CD4-positive, alpha-beta T cell treated with Interleukin-17A for 4 hours (primary cell): ENCODE data around the gene FASTKD3.
A peak's percentile ranks its signal among the peaks of the same experiment; 100 is the strongest.
"Not testable (repeated sequence)": the region's sequence is repeated elsewhere in the genome, so short reads cannot be mapped to it uniquely, and the experiment has no call there.

Source experiments
- DNase-seq: peaks from one replicate; pipeline ENCODE4 v3.0.0-alpha.2; 2020; ENCODE audit warnings: mixed read lengths

The FASTKD3 gene, protein sequence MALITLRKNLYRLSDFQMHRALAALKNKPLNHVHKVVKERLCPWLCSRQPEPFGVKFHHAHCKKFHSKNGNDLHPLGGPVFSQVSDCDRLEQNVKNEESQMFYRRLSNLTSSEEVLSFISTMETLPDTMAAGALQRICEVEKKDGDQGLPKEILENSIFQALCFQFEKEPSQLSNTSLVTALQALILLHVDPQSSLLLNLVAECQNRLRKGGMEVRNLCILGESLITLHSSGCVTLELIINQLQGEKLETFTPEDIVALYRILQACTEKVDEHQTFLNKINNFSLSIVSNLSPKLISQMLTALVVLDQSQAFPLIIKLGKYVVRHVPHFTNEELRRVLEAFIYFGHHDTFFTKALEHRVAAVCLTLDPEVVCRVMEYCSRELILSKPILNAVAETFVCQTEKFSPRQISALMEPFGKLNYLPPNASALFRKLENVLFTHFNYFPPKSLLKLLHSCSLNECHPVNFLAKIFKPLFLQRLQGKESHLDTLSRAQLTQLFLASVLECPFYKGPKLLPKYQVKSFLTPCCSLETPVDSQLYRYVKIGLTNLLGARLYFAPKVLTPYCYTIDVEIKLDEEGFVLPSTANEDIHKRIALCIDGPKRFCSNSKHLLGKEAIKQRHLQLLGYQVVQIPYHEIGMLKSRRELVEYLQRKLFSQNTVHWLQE

GRCh38 chr5:7868773-7869473, at the start of gene FASTKD3, which contains the start of gene MTRR:
Gene FASTKD3, minus strand, starts transcription at chr5:7869031. Its CDS starts 948 bp downstream, at chr5:7868083.
Gene MTRR, plus strand, starts transcription at chr5:7869148. Its CDS starts 1,647 bp downstream, at chr5:7870795.
- peak; percentile 89 for DNase-seq

DNA sequence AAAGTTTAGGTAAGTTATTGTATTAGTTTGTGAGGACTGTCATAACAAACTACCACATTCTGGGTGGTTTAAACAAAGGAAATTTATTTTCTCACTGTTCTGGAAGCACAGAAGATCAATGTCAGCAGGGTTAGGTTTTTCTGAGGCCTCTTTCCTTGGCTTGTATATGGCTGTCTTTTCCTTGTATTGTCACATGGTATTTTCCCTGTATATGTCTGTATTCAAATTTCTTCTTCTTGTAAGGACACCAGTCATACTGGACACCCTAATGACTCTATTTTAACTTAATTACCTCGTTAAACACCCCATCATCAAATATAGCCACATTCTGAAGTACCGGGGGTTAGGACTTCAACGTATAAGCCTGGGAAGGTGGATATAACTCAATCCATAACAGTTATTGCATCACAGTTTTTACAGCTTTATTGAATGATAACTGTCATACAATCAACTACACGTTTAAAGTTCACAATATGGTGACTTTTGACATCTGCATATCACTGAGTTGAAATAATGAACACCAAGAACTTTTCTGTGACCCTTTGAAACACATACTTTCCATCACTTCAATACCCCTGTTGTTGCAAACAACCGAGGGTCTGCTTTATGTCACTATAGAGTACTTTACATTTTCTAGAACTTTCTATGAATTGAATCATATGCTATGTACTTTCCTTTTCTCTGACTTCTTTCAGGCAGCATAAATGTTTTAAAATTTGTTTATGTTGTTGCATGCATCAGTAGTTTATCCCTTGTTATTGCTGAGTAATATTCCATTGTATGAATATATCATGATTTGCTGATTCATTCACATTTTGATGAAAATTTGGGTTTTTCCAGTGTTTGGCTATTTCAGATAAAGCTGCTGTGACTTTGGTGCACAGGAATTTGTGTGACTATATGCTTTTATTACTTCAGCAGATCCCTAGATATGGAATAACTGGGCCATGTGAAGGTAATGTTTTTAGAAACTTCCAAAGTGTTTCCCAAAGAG, 48.6 kb upstream of the FASTKD3 start:
- no peak for DNase-seq

DNA sequence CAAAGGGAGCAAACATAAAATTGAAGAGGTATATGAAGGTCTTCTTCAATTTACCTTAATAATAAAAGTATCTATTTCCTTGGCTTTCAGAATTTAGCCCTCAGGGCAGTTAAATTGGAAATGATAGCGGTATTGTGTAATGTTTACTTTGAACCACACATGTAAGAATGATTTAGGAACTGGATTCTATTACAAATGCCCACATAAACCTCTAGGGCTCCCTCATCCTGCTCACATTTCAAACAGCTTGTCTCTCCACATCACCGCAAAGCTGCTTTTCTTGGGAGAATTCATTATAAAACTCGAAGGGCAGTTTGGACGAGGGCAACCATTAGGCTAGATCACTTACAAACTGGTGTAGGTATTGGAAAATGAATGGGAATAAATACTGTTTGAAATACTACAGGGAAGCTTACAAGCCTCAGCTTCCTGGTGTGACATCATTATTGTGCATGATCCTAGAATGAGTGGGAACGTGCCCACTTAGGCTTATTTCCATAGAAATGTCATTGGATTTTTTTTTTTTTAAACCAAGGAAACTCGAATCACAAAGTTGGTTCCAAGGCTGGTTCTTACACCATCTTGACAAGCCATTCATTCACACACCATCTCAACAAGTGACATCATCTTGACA, 47.5 kb upstream of the FASTKD3 start:
- no peak for DNase-seq

- not testable (repeated sequence) for DNase-seq
Observed at GRCh38 chr5:7911429-7911771, 42.6 kb upstream of the FASTKD3 start.

DNA sequence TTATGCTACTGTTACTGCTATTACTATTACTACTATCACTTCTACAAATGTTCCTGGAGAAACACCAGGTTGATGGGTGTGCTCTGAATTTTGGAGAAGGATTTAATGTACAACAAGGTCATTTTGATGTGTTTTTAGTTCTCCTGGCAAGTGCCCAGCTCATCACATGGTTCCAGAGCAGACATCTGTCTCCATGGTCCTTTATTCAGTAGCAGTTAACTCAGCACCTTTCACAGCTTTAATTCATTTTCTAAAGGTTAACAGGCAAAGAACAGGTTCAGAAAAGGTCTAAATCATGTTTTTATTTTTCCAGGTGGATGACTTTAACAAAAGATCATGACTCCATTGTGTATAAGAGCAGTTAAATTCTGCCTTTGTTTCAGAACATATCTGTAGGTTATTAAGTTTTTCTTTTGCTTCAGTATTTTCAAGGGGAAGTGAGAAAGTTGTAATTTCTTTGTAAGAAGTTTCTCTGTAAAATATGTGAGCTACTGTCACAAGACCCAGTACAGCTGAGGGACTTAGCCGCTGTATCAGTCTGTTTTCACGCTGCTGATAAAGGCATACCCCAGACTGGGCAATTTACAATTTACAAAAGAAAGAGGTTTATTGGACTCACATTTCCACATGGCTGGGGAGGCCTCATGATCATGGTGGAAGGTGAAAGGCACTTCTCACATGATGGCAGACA, 42.1 kb upstream of the FASTKD3 start:
- no peak for DNase-seq

GRCh38 chr5:7908317-7908716, 39.5 kb upstream of the FASTKD3 start:
- no peak for DNase-seq

- DNase-seq, result no peak
Observed at GRCh38 chr5:7907612-7908011, 38.8 kb upstream of the FASTKD3 start.

DNA sequence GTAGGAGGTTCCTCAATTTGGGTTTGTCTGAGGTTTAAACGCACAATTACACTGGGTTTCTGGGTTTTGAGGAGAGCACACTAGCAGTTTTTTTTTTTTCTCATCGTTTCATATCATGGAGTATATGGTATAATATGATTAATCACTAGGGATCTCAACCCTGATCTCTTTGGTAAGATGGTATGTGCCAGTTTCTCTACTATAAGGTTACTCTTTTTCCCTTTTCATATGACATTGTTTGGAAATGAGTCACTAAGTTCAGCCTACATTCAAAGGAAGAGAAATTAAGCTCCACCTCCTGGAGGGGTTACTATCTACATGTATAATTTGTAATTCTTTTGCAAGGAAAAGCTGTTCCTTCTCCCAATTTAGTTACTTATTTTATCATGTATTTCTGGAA, 35.3 kb upstream of the FASTKD3 start:
- DNase-seq, result no peak

GRCh38 chr5:7902666-7903625, 34.1 kb upstream of the FASTKD3 start:
- DNase-seq, result no peak

DNA sequence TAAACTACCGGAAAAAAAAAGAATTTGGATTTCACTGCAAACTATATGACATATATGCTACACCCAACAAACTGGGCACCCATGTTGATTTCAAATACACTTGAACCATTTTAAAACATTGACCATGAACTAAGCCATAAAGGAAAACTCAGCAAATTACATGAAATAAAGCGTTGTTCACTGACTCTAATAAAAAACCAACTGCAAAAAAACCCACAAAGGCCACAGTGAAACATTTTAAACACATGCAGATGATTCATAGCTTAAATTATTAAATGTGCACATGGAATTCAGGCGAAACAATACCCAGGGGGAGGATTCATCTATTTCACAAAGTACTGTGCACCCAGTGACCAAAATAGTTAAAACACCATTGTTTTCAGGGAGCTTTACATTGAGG, 33.4 kb upstream of the FASTKD3 start:
- DNase-seq, result no peak

GRCh38 chr5:7897014-7897600, 28.3 kb upstream of the FASTKD3 start:
- peak; percentile 38 for DNase-seq

GRCh38 chr5:7894860-7895259, 26.0 kb upstream of the FASTKD3 start:
- DNase-seq, result no peak

GRCh38 chr5:7894439-7894838, 25.6 kb upstream of the FASTKD3 start:
- DNase-seq, result no peak

DNA sequence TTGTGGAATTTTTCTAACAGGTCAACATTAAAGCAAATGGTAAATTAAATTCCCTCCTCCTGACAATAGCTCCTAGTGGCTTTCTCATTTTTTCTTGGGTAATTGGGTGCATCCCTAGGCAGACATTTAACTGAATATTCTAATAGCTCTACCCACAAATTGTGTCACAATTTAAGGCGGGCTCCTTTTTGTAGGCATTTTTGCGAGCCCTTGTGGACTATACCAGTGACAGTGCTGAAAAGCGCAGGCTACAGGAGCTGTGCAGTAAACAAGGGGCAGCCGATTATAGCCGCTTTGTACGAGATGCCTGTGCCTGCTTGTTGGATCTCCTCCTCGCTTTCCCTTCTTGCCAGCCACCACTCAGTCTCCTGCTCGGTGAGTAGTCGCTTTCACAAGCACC, 20.1 kb upstream of the FASTKD3 start:
- no peak for DNase-seq

- DNase-seq, result no peak
Observed at GRCh38 chr5:7886849-7887475, 18.1 kb upstream of the FASTKD3 start.

- no peak for DNase-seq
Observed at GRCh38 chr5:7884491-7885267, 15.8 kb upstream of the FASTKD3 start.

- no peak for DNase-seq
Observed at GRCh38 chr5:7882926-7883325, 14.1 kb upstream of the FASTKD3 start.

DNA sequence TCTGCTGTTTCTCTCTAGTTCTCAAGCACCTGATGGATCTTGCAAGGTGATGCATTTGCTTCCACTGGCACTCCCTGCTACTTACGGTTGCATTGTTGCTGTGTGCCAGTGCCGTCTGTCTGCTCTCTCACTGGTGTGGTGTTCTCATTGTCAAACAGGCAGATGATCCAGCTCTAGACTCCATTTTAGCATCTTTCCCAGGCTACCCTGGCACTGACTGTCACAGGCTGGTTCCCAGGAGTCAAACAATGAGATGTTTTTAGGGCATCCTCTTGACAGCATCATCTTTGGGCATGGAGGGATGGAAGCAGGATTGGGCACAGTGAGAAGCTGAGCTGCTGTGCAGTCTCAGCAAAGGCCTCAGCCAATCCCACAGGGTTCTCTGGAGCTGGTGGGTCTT, 13.0 kb upstream of the FASTKD3 start:
- DNase-seq, result no peak
